Left ventricle myocardium inferior (tissue), 1 donor: ENCODE data around the gene C5orf58. TPM values are rescaled to one million over a fixed set of nuclear protein-coding genes. Genes with fewer than 3 reads are reported as not detected.

ENCODE experiments used
- DNase-seq: peaks from one replicate; pipeline ENCODE4 v3.0.0-alpha.2; 2020
- H3K27ac ChIP-seq: fragments of 200-600 bp; replicated peaks from 2 replicates; pipeline ENCODE4 v1.8.0; 2021
- H3K27me3 ChIP-seq: fragments of 200-600 bp; 2 replicates; pipeline ENCODE4 v1.8.0; 2021; ENCODE audit warnings: low read depth
- H3K36me3 ChIP-seq: fragments of 200-600 bp; 2 replicates; pipeline ENCODE4 v1.8.0; 2021
- H3K4me1 ChIP-seq: fragments of 200-600 bp; 2 replicates; pipeline ENCODE4 v1.8.0; 2021
- H3K4me3 ChIP-seq: fragments of 200-600 bp; 2 replicates; pipeline ENCODE4 v1.8.0; 2021; ENCODE audit warnings: mild to moderate bottlenecking, moderate library complexity
- H3K9me3 ChIP-seq: fragments of 200-600 bp; replicated peaks from 2 replicates; pipeline ENCODE4 v1.8.0; 2021
- CTCF ChIP-seq: fragments of 200-600 bp; IDR thresholded peaks from 2 replicates; pipeline ENCODE4 v1.8.0; 2021; ENCODE audit warnings: antibody characterized with exemption, mild to moderate bottlenecking, borderline replicate concordance
- intact Hi-C: fragments of 100-400 bp; cut with micrococcal nuclease; formaldehyde crosslinking; loops from one replicate; pipeline ENCODE4 v1.11.0; 2022
- total RNA-seq: library from RNA; stranded (reverse); fragmentation: NEBNext Ultra II Directional; extraction: Animal tissue kit (Norgen Biotek cat#: 25700); gene quantifications from one replicate; pipeline ENCODE4 v1.2.1, GENCODE V29; 2021
- donor health status: DM: no; HTN: yes; CAD: no; lungs with severe emphysema.

Gene C5orf58
- total RNA-seq, 1 donor from 2014 or later, result 1.0 TPM

GRCh38 chr5:170202117-170202516 is 30.7 kb upstream of the C5orf58 start:
- intact Hi-C loops, result no loop called here
- Histone ChIP-seq H3K36me3 (no peaks in the 10 kb centered on the region), H3K4me3 (no peak overlapping the region), H3K27me3 (peaks cover 26% of the 10 kb centered on the region), H3K27ac (no peak overlapping the region), H3K4me1 (no peaks in the 10 kb centered on the region), H3K9me3 (no peaks in the 10 kb centered on the region)
- no peak for DNase-seq
- no peak for TF ChIP-seq CTCF

- no peaks in the 10 kb centered on the region for H3K4me1 ChIP-seq
- no peak overlapping the region for H3K4me3 ChIP-seq
- H3K9me3 ChIP-seq, result no peaks in the 10 kb centered on the region
- H3K27ac ChIP-seq, result no peak overlapping the region
- no peaks in the 10 kb centered on the region for H3K36me3 ChIP-seq
- H3K27me3 ChIP-seq, result peaks cover 42% of the 10 kb centered on the region
- intact Hi-C loops, result no loop called here
- no peak for DNase-seq
- no peak for TF ChIP-seq CTCF
These were observed 28.6 kb upstream of the C5orf58 start for GRCh38 chr5:170204202-170204601.

GRCh38 chr5:170206216-170206615 is 26.6 kb upstream of the C5orf58 start:
- intact Hi-C loops, result no loop called here
- DNase-seq, result no peak
- Histone ChIP-seq H3K4me1 (no peaks in the 10 kb centered on the region), H3K27me3 (peaks cover 51% of the 10 kb centered on the region), H3K27ac (no peak overlapping the region), H3K36me3 (no peaks in the 10 kb centered on the region), H3K9me3 (peaks cover 6% of the 10 kb centered on the region), H3K4me3 (no peak overlapping the region)
- no peak for TF ChIP-seq CTCF

- Histone ChIP-seq H3K4me1 (no peaks in the 10 kb centered on the region), H3K4me3 (no peak overlapping the region), H3K36me3 (no peaks in the 10 kb centered on the region), H3K27me3 (peaks cover 58% of the 10 kb centered on the region), H3K27ac (no peak overlapping the region), H3K9me3 (peaks cover 6% of the 10 kb centered on the region)
- TF ChIP-seq CTCF, result no peak
- intact Hi-C loops, result no loop called here
- no peak for DNase-seq
These were observed 25.8 kb upstream of the C5orf58 start for GRCh38 chr5:170206958-170207357.

- no peak for DNase-seq
- Histone ChIP-seq H3K27me3 (peaks cover 46% of the 10 kb centered on the region), H3K9me3 (peaks cover 6% of the 10 kb centered on the region), H3K4me1 (no peaks in the 10 kb centered on the region), H3K36me3 (no peaks in the 10 kb centered on the region), H3K4me3 (no peak overlapping the region), H3K27ac (no peak overlapping the region)
- intact Hi-C loops, result no loop called here
- no peak for TF ChIP-seq CTCF
These were observed 21.0 kb upstream of the C5orf58 start for GRCh38 chr5:170211575-170212334.
